Kidney epithelial cell (primary cell): ENCODE data around the gene VNN1. TPM values are rescaled to one million over a fixed set of nuclear protein-coding genes. Genes with fewer than 3 reads are reported as not detected.

Source experiments
- DNase-seq: peaks from one replicate; pipeline ENCODE4 v3.0.0-alpha.2; 2010; ENCODE audit warnings: low read depth
- H3K27me3 ChIP-seq: 2 replicates; pipeline ENCODE4 v1.6.0; 2011; ENCODE audit warnings: low read length; ENCODE audit not compliant: control insufficient read depth, insufficient read depth
- H3K36me3 ChIP-seq: 2 replicates; pipeline ENCODE4 v1.5.1; 2011; ENCODE audit warnings: low read length; ENCODE audit not compliant: control insufficient read depth, insufficient read depth
- H3K4me3 ChIP-seq: 2 replicates; pipeline ENCODE4 v1.5.1; 2011; ENCODE audit warnings: low read depth, mild to moderate bottlenecking, control low read depth, low read length
- total RNA-seq: library from RNA; depleted of rRNA; stranded (reverse); fragments of >200 nt; gene quantifications from 2 replicates; pipeline ENCODE4 v1.2.3, GENCODE V29; 2015
- TF ChIP-seq, protein P1 (sequence below): IDR thresholded peaks from 2 replicates; pipeline ENCODE4 v1.5.1; 2011; ENCODE audit warnings: mild to moderate bottlenecking, moderate library complexity, low read length, control low read depth, inconsistent platforms; ENCODE audit not compliant: insufficient read depth, poor library complexity, severe bottlenecking

The VNN1 gene
- total RNA-seq, 1 donor from 2014 or later: 0.21 TPM

- Histone ChIP-seq H3K4me3 (no peak overlapping the region), H3K27me3 (no peaks in the 10 kb centered on the region), H3K36me3 (no peaks in the 10 kb centered on the region)
- TF ChIP-seq, protein P1, sequence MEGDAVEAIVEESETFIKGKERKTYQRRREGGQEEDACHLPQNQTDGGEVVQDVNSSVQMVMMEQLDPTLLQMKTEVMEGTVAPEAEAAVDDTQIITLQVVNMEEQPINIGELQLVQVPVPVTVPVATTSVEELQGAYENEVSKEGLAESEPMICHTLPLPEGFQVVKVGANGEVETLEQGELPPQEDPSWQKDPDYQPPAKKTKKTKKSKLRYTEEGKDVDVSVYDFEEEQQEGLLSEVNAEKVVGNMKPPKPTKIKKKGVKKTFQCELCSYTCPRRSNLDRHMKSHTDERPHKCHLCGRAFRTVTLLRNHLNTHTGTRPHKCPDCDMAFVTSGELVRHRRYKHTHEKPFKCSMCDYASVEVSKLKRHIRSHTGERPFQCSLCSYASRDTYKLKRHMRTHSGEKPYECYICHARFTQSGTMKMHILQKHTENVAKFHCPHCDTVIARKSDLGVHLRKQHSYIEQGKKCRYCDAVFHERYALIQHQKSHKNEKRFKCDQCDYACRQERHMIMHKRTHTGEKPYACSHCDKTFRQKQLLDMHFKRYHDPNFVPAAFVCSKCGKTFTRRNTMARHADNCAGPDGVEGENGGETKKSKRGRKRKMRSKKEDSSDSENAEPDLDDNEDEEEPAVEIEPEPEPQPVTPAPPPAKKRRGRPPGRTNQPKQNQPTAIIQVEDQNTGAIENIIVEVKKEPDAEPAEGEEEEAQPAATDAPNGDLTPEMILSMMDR: no peak
- DNase-seq: no peak
These were observed 6.0 kb upstream of the VNN1 start for GRCh38 chr6:132719736-132720448.

DNA sequence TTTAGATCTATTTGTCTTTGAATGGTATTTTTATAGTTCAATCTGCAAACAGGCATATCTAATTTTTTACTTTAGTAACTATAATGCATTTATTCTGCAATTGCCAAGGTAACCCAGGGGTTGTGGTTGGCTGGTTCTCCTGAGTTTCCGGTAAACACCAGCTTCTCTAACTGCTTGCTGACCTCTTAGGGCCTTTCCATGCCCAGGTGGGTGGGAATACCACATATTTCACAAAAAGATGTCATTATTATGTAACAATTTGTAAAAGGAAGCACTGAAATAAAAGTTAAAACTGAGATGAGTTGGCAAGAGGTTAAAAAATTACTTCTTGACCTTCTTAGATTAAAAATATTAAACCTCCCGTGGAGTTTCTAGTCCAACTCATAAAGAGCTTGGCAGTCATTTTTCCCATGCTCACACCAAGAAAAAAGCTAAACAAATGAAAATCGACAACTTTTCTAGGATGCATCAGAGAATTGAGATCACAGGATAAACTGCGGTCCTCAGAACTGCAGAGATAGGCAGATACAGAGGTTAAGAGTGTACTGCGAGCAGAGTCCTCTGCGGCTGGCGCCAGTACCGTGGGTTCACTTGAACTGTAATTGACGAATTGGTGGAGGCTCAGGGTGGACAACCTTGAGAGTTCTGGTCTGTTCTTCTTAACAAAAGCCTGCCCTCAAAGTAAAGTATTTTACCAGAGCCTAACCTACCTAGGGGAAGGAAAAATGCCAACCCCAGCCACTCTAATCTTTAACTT lies 2.2 kb upstream of the VNN1 start:
- Histone ChIP-seq H3K27me3 (no peaks in the 10 kb centered on the region), H3K4me3 (no peak overlapping the region), H3K36me3 (no peaks in the 10 kb centered on the region)
- no peak for DNase-seq
- TF ChIP-seq, protein P1: no peak

GRCh38 chr6:132715204-132715603 lies 1.3 kb upstream of the VNN1 start:
- TF ChIP-seq, protein P1: peak; percentile 30
- H3K36me3 ChIP-seq: no peaks in the 10 kb centered on the region
- no peak overlapping the region for H3K4me3 ChIP-seq
- DNase-seq: no peak
- H3K27me3 ChIP-seq: no peaks in the 10 kb centered on the region

- TF ChIP-seq, protein P1: no peak
- Histone ChIP-seq H3K4me3 (no peak overlapping the region), H3K27me3 (no peaks in the 10 kb centered on the region), H3K36me3 (no peaks in the 10 kb centered on the region)
- DNase-seq: no peak
These were observed 305 bp upstream of the VNN1 start for GRCh38 chr6:132714160-132714559.

DNA sequence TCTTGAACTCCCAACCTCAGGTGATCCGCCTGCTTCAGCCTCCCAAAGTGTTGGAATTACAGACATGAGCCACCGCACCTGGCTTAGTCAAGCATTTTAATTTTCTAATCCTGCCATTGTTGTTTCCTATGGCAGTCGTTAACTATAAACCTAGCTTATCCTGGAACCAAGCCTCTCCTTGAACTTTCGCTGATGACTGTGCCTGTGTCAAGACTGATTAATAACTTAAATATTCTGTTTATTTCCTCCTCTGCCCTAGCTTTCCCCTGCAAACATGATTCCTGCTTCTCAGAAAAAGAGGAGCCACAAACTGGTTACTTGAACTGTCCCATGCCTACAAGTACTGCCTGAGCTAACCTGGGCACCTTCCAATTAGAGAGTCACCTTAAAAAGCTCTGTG lies 1.5 kb downstream of the VNN1 start:
- Histone ChIP-seq H3K36me3 (no peaks in the 10 kb centered on the region), H3K27me3 (no peaks in the 10 kb centered on the region), H3K4me3 (no peak overlapping the region)
- TF ChIP-seq, protein P1: no peak
- peak; percentile 53 for DNase-seq
